Activated CD8-positive, alpha-beta memory T cell treated with anti-CD3 and anti-CD28 coated beads, Interleukin-2, amount 50 U/mL, for 4 hours (primary cell): ENCODE results near the gene TIMP2.

ENCODE experiments used
- DNase-seq: peaks from one replicate; pipeline ENCODE4 v3.0.0-alpha.2; 2020

Gene TIMP2

DNA sequence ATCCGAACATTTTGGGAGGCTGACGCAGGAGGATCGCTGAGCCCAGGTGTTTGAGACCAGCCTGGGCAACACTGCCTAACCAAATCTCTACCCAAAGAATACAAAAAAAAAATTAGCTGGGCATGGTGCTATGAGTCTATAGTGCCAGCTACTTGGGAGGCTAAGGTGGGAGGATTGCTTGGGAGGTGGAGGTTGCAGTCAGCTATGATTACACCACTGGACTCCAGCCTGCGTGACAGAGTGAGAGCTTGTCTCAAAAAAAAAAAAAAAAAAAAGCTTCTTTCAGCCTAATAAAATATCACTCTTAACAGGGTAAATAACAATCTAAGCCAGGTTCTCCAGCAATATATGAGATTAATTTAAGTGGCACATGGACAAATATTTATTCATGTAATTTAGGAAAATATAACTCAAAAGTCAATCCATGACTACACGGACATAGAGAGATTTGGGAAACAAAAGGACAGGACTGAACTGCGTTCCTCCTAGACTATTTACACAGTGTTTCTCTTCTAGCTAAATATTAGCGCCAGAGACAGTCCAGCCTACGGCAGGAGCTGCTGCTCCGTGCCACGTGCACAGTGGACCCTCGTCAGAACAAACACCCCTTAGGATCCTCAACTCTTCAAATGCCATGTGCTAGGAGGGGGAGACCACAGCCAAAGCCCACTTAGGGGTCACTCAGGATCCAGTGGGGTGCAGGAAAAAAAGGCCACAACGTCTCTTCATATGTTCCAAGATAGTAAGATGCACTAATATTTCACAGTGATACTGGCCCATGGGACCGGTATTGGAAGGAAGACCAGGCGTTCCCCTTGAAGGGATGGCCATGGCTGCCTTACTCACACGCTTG lies 93.3 kb downstream of the TIMP2 start:
- DNase-seq, result no peak

DNA sequence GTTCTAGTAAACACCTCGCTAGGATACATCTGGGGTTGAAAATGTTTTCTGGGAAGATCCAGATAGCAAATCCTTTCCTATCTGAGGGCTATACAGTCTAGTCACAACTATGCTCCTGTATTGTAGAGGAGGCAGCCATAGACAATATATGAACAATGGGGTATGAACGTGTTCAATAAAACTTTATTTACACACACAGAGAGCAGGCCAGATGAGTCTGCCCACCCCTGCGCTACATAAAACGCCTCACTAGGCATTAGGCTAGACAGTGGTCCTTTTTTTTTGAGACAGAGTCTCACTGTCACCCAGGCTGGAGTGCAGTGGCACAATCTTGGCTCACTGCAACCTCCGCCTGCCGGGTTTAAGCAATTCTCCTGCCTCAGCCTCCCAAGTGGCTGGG lies 95.7 kb downstream of the TIMP2 start:
- no peak for DNase-seq

GRCh38 chr17:78828470-78829185 lies 96.6 kb downstream of the TIMP2 start:
- DNase-seq, result no peak

- DNase-seq, result no peak
Measured at GRCh38 chr17:78826836-78827509, 98.2 kb downstream of the TIMP2 start.

DNA sequence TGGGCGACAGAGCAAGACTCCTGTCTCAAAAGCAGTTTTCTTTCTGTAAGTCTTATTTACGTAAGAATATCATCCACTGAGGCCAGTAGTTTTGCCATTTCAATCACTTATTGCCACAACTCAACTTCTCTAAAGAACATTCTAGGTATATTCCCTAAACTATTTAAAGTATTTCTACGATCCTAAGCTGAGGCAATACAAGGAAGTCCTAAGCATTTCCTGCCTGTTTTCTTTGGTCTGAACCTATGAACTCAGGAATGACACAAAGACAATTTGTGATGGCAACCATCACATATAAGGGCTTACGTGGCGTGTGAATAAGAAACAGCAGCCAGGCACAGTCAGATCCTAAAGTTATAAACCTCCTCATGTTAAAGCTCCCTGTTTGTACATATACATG lies 98.8 kb downstream of the TIMP2 start:
- no peak for DNase-seq

DNA sequence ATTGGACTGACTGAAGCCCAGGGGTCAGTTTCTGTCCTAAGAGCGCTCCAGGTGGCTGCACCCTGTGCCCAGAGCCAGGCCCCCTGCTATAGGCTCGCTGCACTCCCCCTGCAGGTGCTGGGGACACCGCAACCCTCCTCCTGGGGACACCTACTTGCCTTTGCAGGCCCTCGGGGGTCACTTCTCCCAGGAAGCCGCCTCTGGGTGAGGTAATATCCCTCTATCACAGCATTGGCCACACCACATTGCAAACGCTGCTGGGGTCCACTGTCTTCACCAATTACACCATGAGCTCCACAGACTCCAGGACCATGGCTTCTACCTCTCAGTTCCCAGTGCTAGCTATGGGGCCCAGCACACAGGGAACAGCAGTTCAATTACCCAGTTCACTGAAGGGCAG lies 99.5 kb downstream of the TIMP2 start:
- DNase-seq, result no peak

GRCh38 chr17:78824240-78824639 lies 100.9 kb downstream of the TIMP2 start:
- DNase-seq, result no peak

DNA sequence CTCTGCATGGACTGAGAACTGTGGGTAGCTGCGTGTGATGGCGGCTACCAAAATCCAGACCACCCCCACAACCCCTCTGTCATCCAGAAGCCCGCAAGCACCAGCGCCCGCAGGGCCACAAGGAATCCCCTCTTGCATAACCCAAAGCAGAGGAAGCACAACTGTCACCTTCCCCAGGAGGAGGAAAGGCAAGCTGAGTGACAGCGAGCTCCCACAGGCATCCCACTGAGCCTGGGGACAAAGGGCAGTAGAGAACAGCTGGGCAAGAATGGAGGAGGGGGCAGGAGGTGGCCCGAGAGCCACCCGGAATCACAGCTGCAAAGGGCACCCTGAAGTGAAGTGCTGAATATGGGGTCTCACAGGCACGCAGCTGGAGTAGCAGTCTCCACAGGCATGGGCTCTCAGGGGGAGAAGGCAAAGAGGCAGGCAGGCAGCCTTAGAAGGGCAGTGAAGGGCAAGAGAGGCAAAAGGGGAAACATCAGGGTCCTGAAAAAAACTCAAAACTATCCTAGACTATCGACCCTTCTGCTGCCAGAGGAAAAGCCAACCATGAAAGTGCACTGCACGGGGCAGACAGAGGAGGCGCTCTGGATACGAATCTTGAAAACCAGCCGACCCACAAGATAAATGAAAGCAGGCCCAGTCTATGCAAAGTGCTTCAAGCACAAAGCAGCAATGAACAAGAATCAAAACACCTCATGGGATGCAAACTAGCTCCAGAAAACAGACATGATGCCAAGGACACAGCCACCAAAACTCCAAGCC lies 101.7 kb downstream of the TIMP2 start:
- no peak for DNase-seq

GRCh38 chr17:78822552-78822951 lies 102.6 kb downstream of the TIMP2 start:
- DNase-seq, result no peak

GRCh38 chr17:78821961-78822360 lies 103.2 kb downstream of the TIMP2 start:
- no peak for DNase-seq

DNA sequence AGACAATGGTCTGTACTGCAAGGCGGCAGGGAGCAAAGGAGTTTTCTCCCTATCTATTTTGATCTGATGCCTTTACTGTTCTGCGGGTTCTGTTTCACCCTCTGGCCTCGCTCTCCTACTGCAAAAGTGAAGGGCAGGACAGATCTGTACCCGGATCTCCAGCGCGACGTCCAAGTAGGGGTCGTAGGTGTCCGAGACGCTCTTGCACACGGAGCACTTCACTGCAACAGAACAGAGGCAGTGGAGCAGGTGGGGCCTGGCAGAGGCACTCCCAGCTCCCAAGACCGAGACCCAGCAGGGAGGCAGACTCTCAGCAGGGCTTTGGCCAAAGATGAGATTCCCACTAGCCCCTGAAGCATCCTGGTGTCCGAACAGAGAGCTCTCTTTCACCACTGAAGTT lies 104.3 kb downstream of the TIMP2 start:
- no peak for DNase-seq

DNA sequence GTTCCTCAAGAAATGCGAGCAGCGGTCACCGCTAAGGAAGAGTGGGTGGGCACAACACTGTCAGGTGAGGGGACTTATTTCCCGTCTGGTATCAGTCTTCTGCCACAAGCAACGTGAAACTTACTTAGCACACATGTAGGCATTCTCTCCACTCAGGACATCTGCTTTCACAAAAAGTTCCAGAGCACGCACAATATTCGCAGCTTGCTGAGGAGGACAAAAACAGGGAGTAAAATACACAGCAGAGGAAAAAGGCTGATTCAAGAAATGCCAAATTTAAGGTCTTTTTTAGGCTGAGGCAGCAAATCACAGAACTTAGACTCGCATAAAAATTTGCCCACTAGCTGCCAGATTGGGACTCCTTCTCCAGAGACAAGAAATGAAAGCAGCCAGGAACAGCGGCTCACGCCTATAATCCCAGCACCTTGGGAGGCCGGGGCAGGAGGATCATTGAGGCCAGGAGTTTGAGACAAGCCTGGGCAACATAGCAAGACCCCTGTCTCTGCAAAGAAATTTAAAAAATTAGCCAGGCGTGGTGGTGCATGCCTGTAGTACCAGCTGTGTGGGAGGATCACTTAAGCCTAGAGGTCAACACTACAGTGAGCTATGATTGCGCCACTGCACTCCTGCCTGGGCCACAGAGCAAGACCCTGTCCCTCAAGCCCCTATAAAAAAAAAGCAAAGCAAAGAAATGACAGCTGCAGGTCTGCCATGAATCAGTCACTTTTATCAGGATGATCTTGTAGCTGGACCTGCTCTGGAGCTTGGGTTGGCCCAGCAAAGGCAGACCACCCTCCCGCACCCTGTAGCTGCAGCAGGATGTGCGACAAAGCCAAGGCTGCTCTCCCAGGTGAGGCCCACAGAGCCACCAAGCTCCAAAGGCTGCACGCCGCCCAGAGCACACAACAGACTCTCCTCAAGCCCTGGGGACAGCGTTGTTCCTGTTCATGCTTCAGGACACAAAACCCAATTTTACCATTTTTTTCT lies 105.1 kb downstream of the TIMP2 start:
- no peak for DNase-seq

DNA sequence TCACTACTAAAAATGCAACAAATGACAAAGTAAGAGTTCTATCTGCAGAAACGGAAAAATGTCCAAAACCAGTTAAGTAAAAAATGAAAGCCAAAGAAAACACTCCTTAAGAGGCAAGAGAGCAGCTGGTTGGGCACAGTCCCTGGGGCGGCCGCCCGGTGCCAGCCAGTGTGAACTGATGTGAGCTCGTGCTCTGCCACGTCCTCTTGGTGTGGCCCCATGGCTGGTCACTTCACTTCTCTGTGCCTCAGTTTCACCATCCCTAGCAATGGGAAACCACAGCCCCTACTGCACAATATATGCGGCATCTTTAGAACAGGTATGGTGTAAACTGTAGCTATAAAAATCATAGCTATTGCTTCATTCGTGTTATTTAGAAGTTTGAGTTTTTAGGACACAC lies 105.8 kb downstream of the TIMP2 start:
- no peak for DNase-seq

GRCh38 chr17:78818932-78819331 lies 106.3 kb downstream of the TIMP2 start:
- DNase-seq, result no peak

GRCh38 chr17:78818152-78818846 lies 106.9 kb downstream of the TIMP2 start:
- no peak for DNase-seq

- peak; percentile 59 for DNase-seq
Measured at GRCh38 chr17:78817123-78817522, 108.1 kb downstream of the TIMP2 start.

DNA sequence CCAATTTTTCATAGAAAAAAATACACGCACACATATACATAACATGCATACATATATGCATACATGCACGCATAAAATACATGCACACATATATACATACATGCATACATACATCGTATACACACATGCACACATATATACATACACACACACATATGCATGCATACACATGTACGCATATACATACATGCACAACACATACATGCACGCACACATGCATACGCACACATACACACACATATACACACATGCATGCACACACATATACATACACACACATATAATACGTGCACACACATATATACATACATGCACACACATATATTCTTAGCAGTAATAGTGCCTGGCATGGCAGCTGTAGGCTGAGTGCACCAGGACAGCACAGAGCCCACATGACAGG lies 109.5 kb downstream of the TIMP2 start:
- no peak for DNase-seq

DNA sequence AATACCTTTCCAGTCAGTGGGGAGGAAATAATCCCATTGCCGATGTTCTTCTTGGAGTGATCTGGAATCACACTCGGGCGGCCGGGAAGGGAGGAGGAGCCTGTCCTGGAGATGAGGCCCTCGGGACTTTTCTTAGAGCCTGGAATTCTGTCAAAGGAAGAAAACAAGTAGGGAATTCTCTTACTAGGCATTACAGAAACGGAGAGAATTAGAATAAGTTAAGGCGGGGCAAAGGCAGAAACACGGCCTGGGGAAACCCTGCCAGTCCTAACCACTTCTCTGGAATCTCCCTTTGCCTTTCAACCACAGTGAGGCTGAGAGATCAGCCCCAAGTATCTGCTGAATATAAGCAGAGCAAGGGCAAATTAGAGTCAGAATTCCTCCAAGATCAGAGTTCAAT lies 112.3 kb downstream of the TIMP2 start:
- DNase-seq, result no peak

- no peak for DNase-seq
Measured at GRCh38 chr17:78808163-78808562, 117.0 kb downstream of the TIMP2 start.

GRCh38 chr17:78806451-78806850 lies 118.7 kb downstream of the TIMP2 start:
- DNase-seq, result peak; percentile 67

DNA sequence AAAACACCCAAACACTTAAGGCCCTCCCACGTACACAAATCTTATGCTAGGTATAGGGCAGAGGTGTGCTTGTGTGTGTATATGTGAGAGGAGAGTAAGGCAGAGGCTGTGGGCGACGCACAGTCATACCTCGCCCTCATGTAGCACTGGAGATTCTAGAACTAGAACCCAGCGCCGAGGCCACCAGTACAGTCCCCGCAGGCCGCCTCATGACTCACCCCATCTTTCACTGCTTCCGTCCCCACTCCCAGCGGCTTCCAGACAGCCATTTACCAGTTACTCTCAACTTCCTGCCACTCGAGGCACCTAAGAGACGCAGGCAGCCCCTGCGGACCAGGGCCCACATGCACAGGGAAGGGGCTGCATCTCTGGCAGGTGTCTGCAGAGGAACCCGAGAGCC lies 119.9 kb downstream of the TIMP2 start:
- DNase-seq, result peak; percentile 72
